Fibroblast of lung (primary cell): ENCODE results near the gene CFAP410. TPM values are rescaled to one million over a fixed set of nuclear protein-coding genes. Genes with fewer than 3 reads are reported as not detected.

ENCODE experiments used
- DNase-seq, 2 donors: peaks; one replicate each; pipeline versions ENCODE4 v3.0.0 to v3.0.0-alpha.2; 2010; ENCODE audit warnings: low read depth in 2 of 2
- H2AFZ ChIP-seq: 2 replicates; pipeline ENCODE4 v1.5.1; 2012; ENCODE audit warnings: low read length, control low read depth, inconsistent platforms
- H3K27ac ChIP-seq: 2 replicates; pipeline ENCODE4 v1.5.1; 2011; ENCODE audit warnings: low read length, control low read depth; ENCODE audit not compliant: insufficient read depth
- H3K27me3 ChIP-seq: 2 replicates; pipeline ENCODE4 v1.5.1; 2011; ENCODE audit warnings: mild to moderate bottlenecking, low read length; ENCODE audit not compliant: control insufficient read depth, insufficient read depth
- H3K36me3 ChIP-seq: 2 replicates; pipeline ENCODE4 v1.5.1; 2011; ENCODE audit warnings: low read length; ENCODE audit not compliant: control insufficient read depth, insufficient read depth
- H3K4me1 ChIP-seq: 2 replicates; pipeline ENCODE4 v1.5.1; 2011; ENCODE audit warnings: low read length; ENCODE audit not compliant: control insufficient read depth, insufficient read depth; ENCODE audit errors: extremely low read depth
- H3K4me2 ChIP-seq: 2 replicates; pipeline ENCODE4 v1.5.1; 2011; ENCODE audit warnings: low read length, control low read depth; ENCODE audit not compliant: insufficient read depth; ENCODE audit errors: extremely low read depth
- H3K4me3 ChIP-seq, 4 experiments: fragments of 200-600 bp in 1 of 4; sonication (generic) in 1 of 4; replicated peaks in 1 of 4; 2 replicates each; pipeline ENCODE4 v1.5.1; 2011 to 2016; ENCODE audit warnings: low read length in 4 of 4, low read depth in 3 of 4, mild to moderate bottlenecking in 3 of 4, control low read depth in 2 of 4, inconsistent platforms in 1 of 4, mixed read lengths in 1 of 4; ENCODE audit not compliant: insufficient read depth in 1 of 4; ENCODE audit errors: control extremely low read depth in 1 of 4
- H3K79me2 ChIP-seq: 2 replicates; pipeline ENCODE4 v1.5.1; 2012; ENCODE audit warnings: mild to moderate bottlenecking, low read length, inconsistent platforms; ENCODE audit not compliant: control insufficient read depth, insufficient read depth
- H3K9ac ChIP-seq: 2 replicates; pipeline ENCODE4 v1.5.1; 2011; ENCODE audit warnings: mild to moderate bottlenecking, low read length, control low read depth; ENCODE audit not compliant: insufficient read depth
- H3K9me3 ChIP-seq: 2 replicates; pipeline ENCODE4 v1.5.1; 2012; ENCODE audit warnings: low read depth, low read length; ENCODE audit not compliant: control insufficient read depth, insufficient read depth
- H4K20me1 ChIP-seq: 2 replicates; pipeline ENCODE4 v1.5.1; 2011; ENCODE audit warnings: low read length; ENCODE audit not compliant: control insufficient read depth, insufficient read depth; ENCODE audit errors: extremely low read depth
- EZH2 ChIP-seq: IDR thresholded peaks from 2 replicates; pipeline ENCODE4 v1.5.1; 2012; ENCODE audit warnings: low read length, control low read depth, mild to moderate bottlenecking; ENCODE audit errors: missing control alignments
- polyA plus RNA-seq, 2 donors: library from polyadenylated mRNA; depleted of rRNA in 1 of 2; stranded (reverse) in 1 of 2; unstranded in 1 of 2; fragments of >200 nt; gene quantifications; 2 replicates each; pipeline ENCODE4 v1.2.1, GENCODE V29; 2011 to 2012; ENCODE audit warnings: missing spikeins in 1 of 2
- total RNA-seq: library from RNA; depleted of rRNA; stranded (reverse); fragments of >200 nt; gene quantifications from 2 replicates; pipeline ENCODE4 v1.2.1, GENCODE V29; 2014
- TF ChIP-seq, protein P1 (sequence below), 2 donors: IDR thresholded peaks in 1 of 2; conservative IDR thresholded peaks in 1 of 2; 1 replicate in 1 of 2; 2 replicates in 1 of 2; pipeline ENCODE4 v1.5.1; 2011 to 2012; ENCODE audit warnings: low read length in 2 of 2, control low read depth in 1 of 2, inconsistent platforms in 1 of 2, low read depth in 1 of 2, mild to moderate bottlenecking in 1 of 2

CFAP410 gene
- total and polyA plus RNA-seq, 2 donors (not counting 1 experiment from before 2014, with no cell fraction given), result 4.9 to 7.1 TPM

DNA sequence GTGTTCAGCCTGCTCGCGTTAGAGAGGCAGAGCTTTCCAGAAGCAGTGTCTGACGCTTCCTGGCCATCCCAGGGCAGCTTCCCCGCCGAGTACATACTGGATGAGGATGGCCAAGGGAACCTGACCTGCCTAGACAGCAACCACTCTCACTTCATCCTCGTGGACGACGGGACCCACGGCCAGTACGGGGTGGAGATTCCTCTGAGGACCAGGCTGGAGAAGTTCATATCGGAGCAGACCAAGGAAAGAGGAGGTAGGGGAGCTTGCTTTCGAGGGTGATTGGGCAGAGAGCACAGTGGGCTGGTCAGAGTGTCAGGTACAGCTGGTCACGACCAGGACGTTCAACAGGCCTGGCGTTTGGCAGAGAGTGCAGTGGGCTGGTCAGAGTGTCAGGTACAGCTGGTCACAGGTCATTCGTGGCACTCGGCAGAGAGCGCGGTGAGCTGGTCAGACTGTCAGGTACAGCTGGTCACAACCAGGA lies 36.6 kb upstream of the CFAP410 start:
- Histone ChIP-seq H4K20me1 (no peaks in the 10 kb centered on the region), H3K9ac (no peak overlapping the region), H2AFZ (no peak overlapping the region), H3K36me3 (no peaks in the 10 kb centered on the region), H3K4me3 (no peak overlapping the region), H3K4me1 (no peaks in the 10 kb centered on the region), H3K79me2 (no peaks in the 10 kb centered on the region), H3K27me3 (no peaks in the 10 kb centered on the region), H3K27ac (no peak overlapping the region), H3K9me3 (no peaks in the 10 kb centered on the region), H3K4me2 (no peak overlapping the region)
- DNase-seq, result no peak
- TF ChIP-seq EZH2, result no peak
- TF ChIP-seq, protein P1, sequence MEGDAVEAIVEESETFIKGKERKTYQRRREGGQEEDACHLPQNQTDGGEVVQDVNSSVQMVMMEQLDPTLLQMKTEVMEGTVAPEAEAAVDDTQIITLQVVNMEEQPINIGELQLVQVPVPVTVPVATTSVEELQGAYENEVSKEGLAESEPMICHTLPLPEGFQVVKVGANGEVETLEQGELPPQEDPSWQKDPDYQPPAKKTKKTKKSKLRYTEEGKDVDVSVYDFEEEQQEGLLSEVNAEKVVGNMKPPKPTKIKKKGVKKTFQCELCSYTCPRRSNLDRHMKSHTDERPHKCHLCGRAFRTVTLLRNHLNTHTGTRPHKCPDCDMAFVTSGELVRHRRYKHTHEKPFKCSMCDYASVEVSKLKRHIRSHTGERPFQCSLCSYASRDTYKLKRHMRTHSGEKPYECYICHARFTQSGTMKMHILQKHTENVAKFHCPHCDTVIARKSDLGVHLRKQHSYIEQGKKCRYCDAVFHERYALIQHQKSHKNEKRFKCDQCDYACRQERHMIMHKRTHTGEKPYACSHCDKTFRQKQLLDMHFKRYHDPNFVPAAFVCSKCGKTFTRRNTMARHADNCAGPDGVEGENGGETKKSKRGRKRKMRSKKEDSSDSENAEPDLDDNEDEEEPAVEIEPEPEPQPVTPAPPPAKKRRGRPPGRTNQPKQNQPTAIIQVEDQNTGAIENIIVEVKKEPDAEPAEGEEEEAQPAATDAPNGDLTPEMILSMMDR (conservative IDR thresholded peaks at IDR 0.05 in 1 of 2, IDR thresholded peaks at IDR 0.05 in 1 of 2; ENCODE audit: low read depth in 1 of 2, low read length in 2 of 2), result no peak

DNA sequence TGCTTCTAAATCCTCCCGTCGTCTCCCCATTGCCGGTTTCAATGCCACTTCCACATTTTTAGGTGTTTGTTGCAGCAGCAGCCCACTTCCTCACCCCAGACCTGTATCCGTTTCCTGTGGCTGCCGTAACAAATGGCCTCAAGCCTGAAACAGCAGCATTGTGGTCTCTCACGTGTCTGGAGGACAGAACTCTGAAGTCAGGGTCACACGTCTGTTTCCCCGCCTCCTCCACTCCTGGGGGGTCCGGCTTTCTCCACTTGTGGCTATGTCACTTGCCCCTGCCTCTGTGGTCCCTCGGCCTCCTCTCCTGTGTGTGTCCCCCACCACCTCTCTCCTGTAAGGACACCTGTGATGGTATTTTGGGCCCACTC lies 36.1 kb upstream of the CFAP410 start:
- no peaks in the 10 kb centered on the region for H3K9me3 ChIP-seq
- TF ChIP-seq EZH2, result no peak
- TF ChIP-seq, protein P1 (conservative IDR thresholded peaks at IDR 0.05 in 1 of 2, IDR thresholded peaks at IDR 0.05 in 1 of 2; ENCODE audit: low read depth in 1 of 2, low read length in 2 of 2), result no peak
- no peak for DNase-seq

DNA sequence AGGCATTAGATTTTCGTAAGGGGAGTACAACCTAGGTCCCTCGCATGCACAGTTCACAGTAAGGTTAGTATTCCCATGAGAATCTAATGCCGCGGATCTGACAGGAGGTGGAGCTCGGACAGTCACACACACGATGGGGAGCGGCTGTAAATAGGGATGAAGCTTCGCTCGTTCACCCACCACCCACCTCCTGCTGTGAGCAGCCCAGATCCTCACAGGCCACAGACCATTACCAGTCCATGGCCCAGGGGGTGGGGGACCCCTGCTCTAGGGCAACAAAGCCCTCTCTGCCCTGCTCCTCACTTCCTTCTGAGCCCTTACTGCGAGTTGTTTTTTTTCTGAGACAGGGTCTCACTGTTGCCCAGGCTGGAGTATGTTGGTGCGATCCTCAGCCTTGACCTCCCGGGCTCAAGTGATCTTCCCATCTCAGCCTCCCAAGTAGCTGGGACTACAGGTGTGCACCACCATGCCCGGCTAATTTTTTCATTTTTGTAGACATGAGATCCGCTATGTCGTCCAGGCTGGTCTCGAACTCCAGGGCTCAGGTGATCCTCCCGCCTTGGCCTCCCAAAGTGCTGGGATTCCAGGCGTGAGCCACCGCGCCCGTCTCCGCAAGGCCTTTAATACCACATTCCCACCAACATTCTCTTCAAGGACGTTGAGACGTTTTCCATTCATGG lies 35.6 kb upstream of the CFAP410 start:
- Histone ChIP-seq H3K9ac (no peak overlapping the region), H3K9me3 (no peaks in the 10 kb centered on the region), H3K79me2 (no peaks in the 10 kb centered on the region), H3K27ac (no peak overlapping the region), H2AFZ (no peak overlapping the region), H3K4me1 (no peaks in the 10 kb centered on the region), H3K4me2 (no peak overlapping the region), H3K27me3 (no peaks in the 10 kb centered on the region), H4K20me1 (no peaks in the 10 kb centered on the region), H3K4me3 (no peak overlapping the region), H3K36me3 (no peaks in the 10 kb centered on the region)
- TF ChIP-seq EZH2, result no peak
- TF ChIP-seq, protein P1 (conservative IDR thresholded peaks at IDR 0.05 in 1 of 2, IDR thresholded peaks at IDR 0.05 in 1 of 2; ENCODE audit: low read depth in 1 of 2, low read length in 2 of 2), result no peak
- no peak for DNase-seq

More for the DNA sequence above, 36.1 kb upstream of the CFAP410 start:
- H3K27me3 ChIP-seq, result no peaks in the 10 kb centered on the region
- no peaks in the 10 kb centered on the region for H3K79me2 ChIP-seq
- no peak overlapping the region for H3K27ac ChIP-seq
- H3K4me2 ChIP-seq, result no peak overlapping the region
- H3K4me1 ChIP-seq, result no peaks in the 10 kb centered on the region
- no peak overlapping the region for H2AFZ ChIP-seq
- H3K36me3 ChIP-seq, result no peaks in the 10 kb centered on the region
- H4K20me1 ChIP-seq, result no peaks in the 10 kb centered on the region
- no peak overlapping the region for H3K9ac ChIP-seq
- H3K4me3 ChIP-seq, result no peak overlapping the region
